HCT116 (cell line): Measurements from ENCODE around the gene MAPK4. TPM values are rescaled to one million over a fixed set of nuclear protein-coding genes. Genes with fewer than 3 reads are reported as not detected.

Experiments used
- ATAC-seq: fragments of 200-7000 bp; cut with Tn5 transposase; 2 replicates; pipeline ENCODE4 v1.9.1; 2020; ENCODE audit warnings: mild to moderate bottlenecking, moderate library complexity
- BruUV-seq: library from RNA; stranded (reverse); fragments of 400-500 nt; replicated peaks from 2 replicates; lab custom pipeline; 2021; lab: Mats Ljungman, UMichigan
- CTCF ChIA-PET: fragments of 300-600 bp; sonication (Branson Sonifier 250); formaldehyde crosslinking; loops from one replicate; lab custom pipeline; 2021; ENCODE audit warnings: antibody characterized with exemption; lab: Charles Lee
- POLR2A ChIA-PET: fragments of 300-600, 350-600 bp; sonication (Branson Sonifier 250); formaldehyde crosslinking; loops from one replicate; lab custom pipeline; 2021; ENCODE audit warnings: antibody characterized with exemption; lab: Charles Lee
- RAD21 ChIA-PET, 2 experiments: fragments of 300-600 bp; sonication (Branson Sonifier 250); formaldehyde crosslinking; loops; one replicate each; lab custom pipeline; 2023; ENCODE audit warnings: low total read pairs in 2 of 2; ENCODE audit not compliant: uncharacterized antibody in 2 of 2, unreplicated experiment in 2 of 2, low non-redundant PET in 1 of 2; lab: Charles Lee
- DNase-seq: peaks from one replicate; pipeline ENCODE4 v3.0.0-alpha.2; 2010; ENCODE audit warnings: low read depth, low spot score
- H2AFZ ChIP-seq: fragments of 200-600 bp; shearing (Covaris generic), sonication (generic); 2 replicates; pipeline ENCODE4 v1.6.1; 2017; ENCODE audit warnings: low read depth, mixed run types, mixed read lengths, antibody characterized with exemption, low read length; ENCODE audit not compliant: poor library complexity, severe bottlenecking
- H3K27ac ChIP-seq: 2 replicates; pipeline ENCODE4 v1.5.1; 2012; ENCODE audit warnings: low read depth, low read length
- H3K27me3 ChIP-seq: fragments of 200-600 bp; sonication (generic); 2 replicates; pipeline ENCODE4 v1.6.1; 2016; ENCODE audit warnings: mixed run types, low read length, mixed read lengths; ENCODE audit not compliant: insufficient read depth
- H3K36me3 ChIP-seq, 2 experiments: fragments of 200-500 bp in 1 of 2; fragments of 200-600 bp in 1 of 2; sonication (Bioruptor generic) in 1 of 2; sonication (generic) in 1 of 2; 2 replicates each; pipeline versions ENCODE4 v1.5.1 to v1.6.1; 2014 to 2016; ENCODE audit warnings: low read length in 2 of 2, inconsistent platforms in 1 of 2, mixed read lengths in 1 of 2, mixed run types in 1 of 2; ENCODE audit not compliant: insufficient read depth in 2 of 2, control insufficient read depth in 1 of 2
- H3K4me1 ChIP-seq, 2 experiments: fragments of 200-600 bp in 1 of 2; sonication (generic) in 1 of 2; 2 replicates each; pipeline versions ENCODE4 v1.5.1 to v1.6.1; 2012 to 2017; ENCODE audit warnings: low read length in 2 of 2, inconsistent platforms in 1 of 2, mild to moderate bottlenecking in 1 of 2, mixed read lengths in 1 of 2, mixed run types in 1 of 2, moderate library complexity in 1 of 2; ENCODE audit not compliant: insufficient read depth in 2 of 2, control insufficient read depth in 1 of 2
- H3K4me2 ChIP-seq: fragments of 200-600 bp; sonication (generic); 2 replicates; pipeline ENCODE4 v1.6.1; 2017; ENCODE audit warnings: mixed run types, low read length, mixed read lengths
- H3K4me3 ChIP-seq, 2 experiments: fragments of 200-600 bp in 1 of 2; sonication (generic) in 1 of 2; replicated peaks in 1 of 2; 2 replicates each; pipeline ENCODE4 v1.5.1; 2011 to 2016; ENCODE audit warnings: low read length in 2 of 2, control low read depth in 1 of 2, low read depth in 1 of 2, mild to moderate bottlenecking in 1 of 2, mixed read lengths in 1 of 2, mixed run types in 1 of 2
- H3K79me2 ChIP-seq: fragments of 200-600 bp; sonication (generic); 2 replicates; pipeline ENCODE4 v1.6.1; 2017; ENCODE audit warnings: mild to moderate bottlenecking, mixed run types, low read length, moderate library complexity, mixed read lengths; ENCODE audit not compliant: insufficient read depth
- H3K9ac ChIP-seq: fragments of 200-600 bp; sonication (generic); 2 replicates; pipeline ENCODE4 v1.6.1; 2016; ENCODE audit warnings: low read length, mixed read lengths
- H3K9me2 ChIP-seq: fragments of 200-600 bp; sonication (generic), shearing (Covaris generic); 2 replicates; pipeline ENCODE4 v1.6.1; 2017; ENCODE audit warnings: mixed run types, mild to moderate bottlenecking, moderate library complexity; ENCODE audit not compliant: insufficient read depth
- H3K9me3 ChIP-seq, 2 experiments: fragments of 200-500 bp in 1 of 2; fragments of 200-600 bp in 1 of 2; sonication (Bioruptor generic) in 1 of 2; sonication (generic) in 1 of 2; 2 replicates each; pipeline ENCODE4 v1.6.1; 2014 to 2017; ENCODE audit warnings: low read length in 2 of 2, mixed read lengths in 2 of 2, inconsistent platforms in 1 of 2, low read depth in 1 of 2, mild to moderate bottlenecking in 1 of 2, mixed run types in 1 of 2, moderate library complexity in 1 of 2; ENCODE audit not compliant: control insufficient read depth in 1 of 2, insufficient read depth in 1 of 2
- H4K20me1 ChIP-seq: fragments of 200-600 bp; sonication (generic), shearing (Covaris generic); 2 replicates; pipeline ENCODE4 v1.6.1; 2017; ENCODE audit warnings: mixed run types, mild to moderate bottlenecking, moderate library complexity; ENCODE audit not compliant: insufficient read depth
- CBX3 ChIP-seq: IDR thresholded peaks from 2 replicates; pipeline ENCODE4 v1.6.1; 2012; ENCODE audit warnings: low read depth
- CTCF ChIP-seq, 3 experiments: fragments of 200-600 bp in 1 of 3; sonication (generic) in 1 of 3; IDR thresholded peaks in 2 of 3; conservative IDR thresholded peaks in 1 of 3; 2 replicates each; pipeline ENCODE4 v1.5.1; 2012 to 2017; ENCODE audit warnings: low read depth in 2 of 3, low read length in 2 of 3, antibody characterized with exemption in 1 of 3, borderline replicate concordance in 1 of 3, control low read depth in 1 of 3, mild to moderate bottlenecking in 1 of 3, mixed read lengths in 1 of 3, mixed run types in 1 of 3, moderate library complexity in 1 of 3; ENCODE audit not compliant: insufficient read depth in 1 of 3
- EGR1 ChIP-seq: IDR thresholded peaks from 2 replicates; pipeline ENCODE4 v1.6.1; 2012; ENCODE audit warnings: low read depth
- EZH2 ChIP-seq: fragments of 200-600 bp; sonication (generic); IDR thresholded peaks from 2 replicates; pipeline ENCODE4 v1.6.1; 2017; ENCODE audit warnings: antibody characterized with exemption, mixed run types
- EZH2phosphoT487 ChIP-seq: fragments of 200-600 bp; IDR thresholded peaks from 2 replicates; pipeline ENCODE4 v1.6.1; 2018; ENCODE audit warnings: antibody characterized with exemption, borderline replicate concordance
- JUND ChIP-seq: IDR thresholded peaks from 2 replicates; pipeline ENCODE4 v1.6.1; 2012
- POLR2A ChIP-seq: IDR thresholded peaks from 2 replicates; pipeline ENCODE4 v1.7.0; 2011; ENCODE audit warnings: borderline replicate concordance; ENCODE audit not compliant: insufficient read depth, insufficient read length; ENCODE audit errors: extremely low read depth
- POLR2AphosphoS5 ChIP-seq: IDR thresholded peaks from 2 replicates; pipeline ENCODE4 v1.6.1; 2011; ENCODE audit warnings: mild to moderate bottlenecking, low read depth, low read length, moderate library complexity
- SP1 ChIP-seq: IDR thresholded peaks from 2 replicates; pipeline ENCODE4 v1.6.1; 2012; ENCODE audit warnings: low read depth
- SRF ChIP-seq: IDR thresholded peaks from 2 replicates; pipeline ENCODE4 v1.6.1; 2012; ENCODE audit warnings: low read depth
- TCF7L2 ChIP-seq: IDR thresholded peaks from 2 replicates; pipeline ENCODE4 v1.7.0; 2011; ENCODE audit warnings: borderline replicate concordance, inconsistent platforms; ENCODE audit not compliant: insufficient read depth, insufficient read length; ENCODE audit errors: extremely low read depth
- YY1 ChIP-seq: IDR thresholded peaks from 2 replicates; pipeline ENCODE4 v1.6.1; 2011; ENCODE audit warnings: low read length, low read depth, moderate library complexity, mild to moderate bottlenecking; ENCODE audit not compliant: insufficient replicate concordance; ENCODE audit errors: extremely low read depth
- ZBTB33 ChIP-seq: IDR thresholded peaks from 2 replicates; pipeline ENCODE4 v1.6.1; 2011; ENCODE audit warnings: mild to moderate bottlenecking, low read length, moderate library complexity; ENCODE audit not compliant: insufficient replicate concordance; ENCODE audit errors: extremely low read depth
- ZFX ChIP-seq: fragments of 450-650 bp; IDR thresholded peaks from 2 replicates; pipeline ENCODE4 v1.6.1; 2017
- intact Hi-C: fragments of 100-400 bp; cut with micrococcal nuclease; formaldehyde crosslinking; loops from 2 replicates; pipeline ENCODE4 v1.10.0; 2022
- total RNA-seq: library from RNA; stranded (reverse); gene quantifications from one replicate; pipeline ENCODE4 v1.2.1, GENCODE V29; 2021; ENCODE audit not compliant: unreplicated experiment

Gene MAPK4
- total RNA-seq, 1 experiment from 2014 or later = 0.89 TPM

GRCh38 chr18:50745945-50746344 is 186.1 kb downstream of the MAPK4 start:
- Histone ChIP-seq H2AFZ (no peak overlapping the region), H3K4me2 (no peak overlapping the region), H3K9me3 (no peaks in the 10 kb centered on the region), H3K27me3 (peaks cover 7% of the 10 kb centered on the region; the same call in 1 of the 2 replicates), H3K36me3 (no peaks in the 10 kb centered on the region), H3K27ac (no peak overlapping the region), H3K4me1 (peaks cover 9 to 16% of the 10 kb centered on the region in 2 experiments; a peak in 3 of 4 replicates), H3K79me2 (no peaks in the 10 kb centered on the region), H3K9me2 (no peaks in the 10 kb centered on the region), H3K9ac (no peak overlapping the region), H4K20me1 (no peaks in the 10 kb centered on the region), H3K4me3 (no peak overlapping the region)
- ATAC-seq (no peak), DNase-seq (no peak)
- intact Hi-C loops = no loop called here
- RAD21 ChIA-PET = no interaction called here
- no TSS peak for BruUV-seq
- TF ChIP-seq ZFX (no peak), CTCF (IDR thresholded peaks at IDR 0.05 in 2 of 3, conservative IDR thresholded peaks at IDR 0.05 in 1 of 3; ENCODE audit: borderline replicate concordance in 1 of 3, insufficient read depth in 1 of 3, low read depth in 2 of 3, low read length in 2 of 3) (no peak), EZH2 (no peak), SRF (no peak), YY1 (no peak), EGR1 (no peak), ZBTB33 (no peak), EZH2phosphoT487 (no peak), POLR2AphosphoS5 (no peak), SP1 (no peak), JUND (no peak), POLR2A (no peak), TCF7L2 (no peak), CBX3 (no peak)
- POLR2A ChIA-PET = no interaction called here
- CTCF ChIA-PET = no interaction called here
